HepG2 (cell line): ENCODE data around the gene USE1. TPM values are rescaled to one million over a fixed set of nuclear protein-coding genes. Genes with fewer than 3 reads are reported as not detected.

Experiments used
- ERF ChIP-seq: IDR thresholded peaks from 2 replicates; pipeline ENCODE4 v1.6.1; 2018; ENCODE audit warnings: missing biosample characterization, missing genetic modification reagents
- GABPB1 ChIP-seq: IDR thresholded peaks from 2 replicates; pipeline ENCODE4 v1.6.1; 2016; ENCODE audit warnings: mild to moderate bottlenecking, missing genetic modification reagents, moderate library complexity, missing compliant biosample characterization
- GFI1 ChIP-seq: sonication (generic); formaldehyde crosslinking; IDR thresholded peaks from 2 replicates; pipeline ENCODE4 v1.5.0; 2020; ENCODE audit warnings: missing genetic modification reagents, mild to moderate bottlenecking, borderline replicate concordance
- KAT8 ChIP-seq: IDR thresholded peaks from 2 replicates; pipeline ENCODE4 v1.6.1; 2016; ENCODE audit warnings: missing genetic modification reagents, missing compliant biosample characterization
- LCORL ChIP-seq, 2 experiments: fragments of 450-650 bp in 1 of 2; sonication (generic) in 1 of 2; formaldehyde crosslinking in 1 of 2; IDR thresholded peaks; 2 replicates each; pipeline versions ENCODE4 v1.5.0 to v1.6.1; 2017 to 2020; ENCODE audit warnings: antibody characterized with exemption in 1 of 2, missing genetic modification reagents in 1 of 2
- NCOA2 ChIP-seq: sonication (generic); formaldehyde crosslinking; IDR thresholded peaks from 2 replicates; pipeline ENCODE4 v1.8.0; 2022; ENCODE audit warnings: inconsistent platforms
- NR2F1 ChIP-seq, 2 experiments: fragments of 450-650 bp in 1 of 2; formaldehyde crosslinking in 1 of 2; IDR thresholded peaks; 2 replicates each; pipeline versions ENCODE4 v1.5.0 to v1.6.1; 2016 to 2020; ENCODE audit warnings: mild to moderate bottlenecking in 1 of 2, missing compliant biosample characterization in 1 of 2, missing genetic modification reagents in 1 of 2, moderate library complexity in 1 of 2
- PHF20 ChIP-seq: sonication (generic); formaldehyde crosslinking; IDR thresholded peaks from 2 replicates; pipeline ENCODE4 v1.5.0; 2020; ENCODE audit warnings: mild to moderate bottlenecking, missing genetic modification reagents
- RAD51 ChIP-seq: fragments of 450-650 bp; IDR thresholded peaks from 2 replicates; pipeline ENCODE4 v1.6.1; 2016; ENCODE audit warnings: borderline replicate concordance
- RFXAP ChIP-seq: sonication (generic); formaldehyde crosslinking; IDR thresholded peaks from 2 replicates; pipeline ENCODE4 v1.4.0; 2020; ENCODE audit warnings: missing genetic modification reagents, borderline replicate concordance
- SAP130 ChIP-seq: IDR thresholded peaks from 2 replicates; pipeline ENCODE4 v1.6.1; 2016; ENCODE audit warnings: low read depth
- THAP11 ChIP-seq: IDR thresholded peaks from 2 replicates; pipeline ENCODE4 v1.6.1; 2016; ENCODE audit warnings: missing biosample characterization, missing genetic modification reagents
- ZFX ChIP-seq: sonication (generic); formaldehyde crosslinking; IDR thresholded peaks from 2 replicates; pipeline ENCODE4 v1.4.0; 2020; ENCODE audit warnings: mild to moderate bottlenecking, low read depth, missing genetic modification reagents, moderate library complexity
- ZNF720 ChIP-seq: sonication (generic); formaldehyde crosslinking; IDR thresholded peaks from 2 replicates; pipeline ENCODE4 v1.4.0; 2020; ENCODE audit warnings: missing genetic modification reagents
- ZNF768 ChIP-seq: sonication (generic); formaldehyde crosslinking; IDR thresholded peaks from 2 replicates; pipeline ENCODE4 v1.4.0; 2020; ENCODE audit warnings: missing genetic modification reagents
- ZNF777 ChIP-seq: sonication (generic); formaldehyde crosslinking; IDR thresholded peaks from 2 replicates; pipeline ENCODE4 v1.4.0; 2020; ENCODE audit warnings: missing genetic modification reagents
- polyA plus RNA-seq, 8 experiments: library from polyadenylated mRNA; depleted of rRNA in 3 of 8; stranded (reverse) in 7 of 8; unstranded in 1 of 8; fragments of >200 nt; fragmentation: Illumina TruSeq in 4 of 8; extraction: Trizol in 4 of 8; gene quantifications; 2 replicates each; pipeline versions ENCODE4 v1.2.1 to v1.2.3, GENCODE V29; 2011 to 2016; ENCODE audit warnings: low read depth in 4 of 8, missing spikeins in 1 of 8, mixed read lengths in 1 of 8; ENCODE audit not compliant: insufficient read depth in 1 of 8
- total RNA-seq, 5 experiments: library from RNA; depleted of rRNA; stranded (reverse); fragments of >200 nt; fragmentation: Illumina TruSeq; extraction: Trizol; gene quantifications; 2 replicates each; pipeline ENCODE4 v1.2.3, GENCODE V29; 2016; ENCODE audit warnings: low read depth in 1 of 5
- TF ChIP-seq, protein P1 (sequence below): sonication (generic); formaldehyde crosslinking; IDR thresholded peaks from 2 replicates; pipeline ENCODE4 v1.4.0; 2020; ENCODE audit warnings: missing genetic modification reagents, low read depth, mild to moderate bottlenecking, borderline replicate concordance
- TF ChIP-seq, protein P2 (sequence below): IDR thresholded peaks from 2 replicates; pipeline ENCODE4 v1.6.1; 2016
- TF ChIP-seq, protein P3 (sequence below): sonication (generic); formaldehyde crosslinking; conservative IDR thresholded peaks from 2 replicates; pipeline ENCODE4 v1.4.0; 2020; ENCODE audit warnings: missing genetic modification reagents
- TF ChIP-seq, protein P4 (sequence below): sonication (generic); formaldehyde crosslinking; IDR thresholded peaks from 2 replicates; pipeline ENCODE4 v1.5.0; 2020; ENCODE audit warnings: mild to moderate bottlenecking, missing genetic modification reagents

USE1 gene
- total and polyA plus RNA-seq, 2 of the 13 experiments (the other 11 are each of a cell fraction or from before 2014, with no cell fraction given): 9.9 to 17.6 TPM

DNA sequence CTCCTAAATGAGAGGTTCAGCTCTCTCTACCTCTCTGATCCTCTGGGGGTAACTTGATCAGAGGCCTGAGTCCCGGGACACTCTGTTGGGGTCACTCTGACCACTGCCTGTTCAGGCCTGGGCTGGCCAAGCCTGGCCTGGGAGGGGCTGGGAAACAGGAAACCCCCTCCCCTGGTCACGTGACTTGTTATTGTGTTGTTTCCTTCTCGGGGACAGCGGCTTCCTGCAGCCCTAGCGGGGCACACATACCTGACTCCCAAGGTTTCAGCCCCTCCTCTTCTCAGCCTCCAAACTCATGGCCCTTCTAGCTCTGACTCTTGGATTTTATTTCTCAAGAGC, 49.5 kb downstream of the USE1 start, which contains the start of gene USHBP1 (continued):
- TF ChIP-seq ZFX (CRISPR knock-in tag) (peak; percentile 41; the same call in 1 of the 2 replicates), PHF20 (CRISPR knock-in tag) (peak; percentile 45; the same call in 1 of the 2 replicates), RFXAP (CRISPR knock-in tag) (no peak), NCOA2 (CRISPR knock-in tag) (0 out of 2 replicates have a peak, but pooled peaks have one; percentile 13), LCORL (IDR thresholded peaks at IDR 0.05) (no peak), LCORL (CRISPR knock-in tag; IDR thresholded peaks at IDR 0.05) (0 out of 2 replicates have a peak, but pooled peaks have one; percentile 44), ZNF777 (CRISPR knock-in tag) (no peak), ZNF768 (peak; percentile 70), GFI1 (CRISPR knock-in tag) (no peak), SAP130 (CRISPR knock-in tag) (peak; percentile 23; the same call in 1 of the 2 replicates), RAD51 (peak; percentile 93), NR2F1 (CRISPR knock-in tag; IDR thresholded peaks at IDR 0.05) (no peak), THAP11 (CRISPR knock-in tag) (peak; percentile 58; the same call in 1 of the 2 replicates), GABPB1 (CRISPR knock-in tag) (peak; percentile 48; the same call in 1 of the 2 replicates), KAT8 (CRISPR knock-in tag) (peak; percentile 19; the same call in 1 of the 2 replicates), ZNF720 (CRISPR knock-in tag) (no peak), ERF (CRISPR knock-in tag) (0 out of 2 replicates have a peak, but pooled peaks have one; percentile 15)
- TF ChIP-seq, protein P1, sequence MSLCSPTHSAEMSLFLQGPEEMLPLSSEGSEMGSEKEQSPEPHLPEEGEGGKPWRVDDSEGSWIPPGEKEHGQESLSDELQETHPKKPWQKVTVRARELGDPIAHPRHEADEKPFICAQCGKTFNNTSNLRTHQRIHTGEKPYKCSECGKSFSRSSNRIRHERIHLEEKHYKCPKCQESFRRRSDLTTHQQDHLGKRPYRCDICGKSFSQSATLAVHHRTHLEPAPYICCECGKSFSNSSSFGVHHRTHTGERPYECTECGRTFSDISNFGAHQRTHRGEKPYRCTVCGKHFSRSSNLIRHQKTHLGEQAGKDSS (CRISPR knock-in tag): no peak
- TF ChIP-seq, protein P2, sequence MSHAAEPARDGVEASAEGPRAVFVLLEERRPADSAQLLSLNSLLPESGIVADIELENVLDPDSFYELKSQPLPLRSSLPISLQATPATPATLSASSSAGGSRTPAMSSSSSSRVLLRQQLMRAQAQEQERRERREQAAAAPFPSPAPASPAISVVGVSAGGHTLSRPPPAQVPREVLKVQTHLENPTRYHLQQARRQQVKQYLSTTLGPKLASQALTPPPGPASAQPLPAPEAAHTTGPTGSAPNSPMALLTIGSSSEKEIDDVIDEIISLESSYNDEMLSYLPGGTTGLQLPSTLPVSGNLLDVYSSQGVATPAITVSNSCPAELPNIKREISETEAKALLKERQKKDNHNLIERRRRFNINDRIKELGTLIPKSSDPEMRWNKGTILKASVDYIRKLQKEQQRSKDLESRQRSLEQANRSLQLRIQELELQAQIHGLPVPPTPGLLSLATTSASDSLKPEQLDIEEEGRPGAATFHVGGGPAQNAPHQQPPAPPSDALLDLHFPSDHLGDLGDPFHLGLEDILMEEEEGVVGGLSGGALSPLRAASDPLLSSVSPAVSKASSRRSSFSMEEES (CRISPR knock-in tag): peak; percentile 65; the same call in 1 of the 2 replicates
- TF ChIP-seq, protein P3, sequence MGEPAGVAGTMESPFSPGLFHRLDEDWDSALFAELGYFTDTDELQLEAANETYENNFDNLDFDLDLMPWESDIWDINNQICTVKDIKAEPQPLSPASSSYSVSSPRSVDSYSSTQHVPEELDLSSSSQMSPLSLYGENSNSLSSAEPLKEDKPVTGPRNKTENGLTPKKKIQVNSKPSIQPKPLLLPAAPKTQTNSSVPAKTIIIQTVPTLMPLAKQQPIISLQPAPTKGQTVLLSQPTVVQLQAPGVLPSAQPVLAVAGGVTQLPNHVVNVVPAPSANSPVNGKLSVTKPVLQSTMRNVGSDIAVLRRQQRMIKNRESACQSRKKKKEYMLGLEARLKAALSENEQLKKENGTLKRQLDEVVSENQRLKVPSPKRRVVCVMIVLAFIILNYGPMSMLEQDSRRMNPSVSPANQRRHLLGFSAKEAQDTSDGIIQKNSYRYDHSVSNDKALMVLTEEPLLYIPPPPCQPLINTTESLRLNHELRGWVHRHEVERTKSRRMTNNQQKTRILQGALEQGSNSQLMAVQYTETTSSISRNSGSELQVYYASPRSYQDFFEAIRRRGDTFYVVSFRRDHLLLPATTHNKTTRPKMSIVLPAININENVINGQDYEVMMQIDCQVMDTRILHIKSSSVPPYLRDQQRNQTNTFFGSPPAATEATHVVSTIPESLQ (CRISPR knock-in tag): no peak
- TF ChIP-seq, protein P4, sequence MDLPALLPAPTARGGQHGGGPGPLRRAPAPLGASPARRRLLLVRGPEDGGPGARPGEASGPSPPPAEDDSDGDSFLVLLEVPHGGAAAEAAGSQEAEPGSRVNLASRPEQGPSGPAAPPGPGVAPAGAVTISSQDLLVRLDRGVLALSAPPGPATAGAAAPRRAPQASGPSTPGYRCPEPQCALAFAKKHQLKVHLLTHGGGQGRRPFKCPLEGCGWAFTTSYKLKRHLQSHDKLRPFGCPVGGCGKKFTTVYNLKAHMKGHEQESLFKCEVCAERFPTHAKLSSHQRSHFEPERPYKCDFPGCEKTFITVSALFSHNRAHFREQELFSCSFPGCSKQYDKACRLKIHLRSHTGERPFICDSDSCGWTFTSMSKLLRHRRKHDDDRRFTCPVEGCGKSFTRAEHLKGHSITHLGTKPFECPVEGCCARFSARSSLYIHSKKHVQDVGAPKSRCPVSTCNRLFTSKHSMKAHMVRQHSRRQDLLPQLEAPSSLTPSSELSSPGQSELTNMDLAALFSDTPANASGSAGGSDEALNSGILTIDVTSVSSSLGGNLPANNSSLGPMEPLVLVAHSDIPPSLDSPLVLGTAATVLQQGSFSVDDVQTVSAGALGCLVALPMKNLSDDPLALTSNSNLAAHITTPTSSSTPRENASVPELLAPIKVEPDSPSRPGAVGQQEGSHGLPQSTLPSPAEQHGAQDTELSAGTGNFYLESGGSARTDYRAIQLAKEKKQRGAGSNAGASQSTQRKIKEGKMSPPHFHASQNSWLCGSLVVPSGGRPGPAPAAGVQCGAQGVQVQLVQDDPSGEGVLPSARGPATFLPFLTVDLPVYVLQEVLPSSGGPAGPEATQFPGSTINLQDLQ: no peak
